Measurements from ENCODE around the gene RANBP10. TPM values are rescaled to one million over a fixed set of nuclear protein-coding genes. Genes with fewer than 3 reads are reported as not detected.

RANBP10 gene
- total and polyA plus RNA-seq, 2 experiments from 2014 or later, result 9.0 to 13.6 TPM

DNA sequence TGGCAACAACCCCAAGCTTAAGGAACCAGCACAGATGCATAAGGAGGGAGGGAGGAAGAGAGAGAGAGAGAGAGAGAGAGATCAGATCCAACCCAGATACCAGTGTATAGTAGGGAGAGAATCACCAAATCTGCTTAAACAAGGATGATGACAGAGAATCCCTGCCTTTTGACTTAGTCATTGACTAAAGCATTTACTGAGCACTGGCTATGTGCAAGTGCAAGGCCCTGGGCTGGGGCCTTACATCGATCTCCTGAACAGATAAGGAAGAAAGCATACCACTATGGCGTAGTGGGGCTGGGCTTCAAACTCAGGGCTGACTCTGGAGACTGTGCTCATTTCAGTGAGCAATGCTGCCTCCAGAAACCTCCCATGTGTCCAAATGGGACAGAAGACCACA is 16.2 kb upstream of the RANBP10 start:
- H3K4me1 ChIP-seq (ENCODE audit: insufficient read depth), result no peaks in the 10 kb centered on the region
- ATAC-seq (no peak), DNase-seq (ENCODE audit: low spot score) (no peak)
- peaks cover 13% of the 10 kb centered on the region for H3K4me1 Mint-ChIP-seq
- peaks cover 16% of the 10 kb centered on the region for H3K27me3 Mint-ChIP-seq (ENCODE audit: insufficient read depth, low read depth, poor library complexity)
- H2AFZ ChIP-seq, result no peak overlapping the region
- TF ChIP-seq EZH2 (IDR thresholded peaks at IDR 0.05; ENCODE audit: low read depth, unreplicated experiment) (no peak), EZH2phosphoT487 (IDR thresholded peaks at IDR 0.05; ENCODE audit: unreplicated experiment) (no peak), STAT1 (IDR thresholded peaks at IDR 0.05; ENCODE audit: unreplicated experiment) (no peak), ZNF114 (CRISPR knock-in tag; IDR thresholded peaks at IDR 0.05) (no peak), CREB1 (CRISPR knock-in tag; IDR thresholded peaks at IDR 0.05; ENCODE audit: low read depth) (no peak), ZNF331 (CRISPR knock-in tag; IDR thresholded peaks at IDR 0.05; ENCODE audit: low read depth) (no peak), POLR2AphosphoS5 (IDR thresholded peaks at IDR 0.05; ENCODE audit: low read depth) (no peak), JUNB (IDR thresholded peaks at IDR 0.05; ENCODE audit: unreplicated experiment) (no peak), NANOG (IDR thresholded peaks at IDR 0.05; ENCODE audit: borderline replicate concordance) (no peak)
- TF ChIP-seq, protein P1, sequence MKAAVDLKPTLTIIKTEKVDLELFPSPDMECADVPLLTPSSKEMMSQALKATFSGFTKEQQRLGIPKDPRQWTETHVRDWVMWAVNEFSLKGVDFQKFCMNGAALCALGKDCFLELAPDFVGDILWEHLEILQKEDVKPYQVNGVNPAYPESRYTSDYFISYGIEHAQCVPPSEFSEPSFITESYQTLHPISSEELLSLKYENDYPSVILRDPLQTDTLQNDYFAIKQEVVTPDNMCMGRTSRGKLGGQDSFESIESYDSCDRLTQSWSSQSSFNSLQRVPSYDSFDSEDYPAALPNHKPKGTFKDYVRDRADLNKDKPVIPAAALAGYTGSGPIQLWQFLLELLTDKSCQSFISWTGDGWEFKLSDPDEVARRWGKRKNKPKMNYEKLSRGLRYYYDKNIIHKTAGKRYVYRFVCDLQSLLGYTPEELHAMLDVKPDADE (IDR thresholded peaks at IDR 0.05), result no peak
- TF ChIP-seq, protein P2, sequence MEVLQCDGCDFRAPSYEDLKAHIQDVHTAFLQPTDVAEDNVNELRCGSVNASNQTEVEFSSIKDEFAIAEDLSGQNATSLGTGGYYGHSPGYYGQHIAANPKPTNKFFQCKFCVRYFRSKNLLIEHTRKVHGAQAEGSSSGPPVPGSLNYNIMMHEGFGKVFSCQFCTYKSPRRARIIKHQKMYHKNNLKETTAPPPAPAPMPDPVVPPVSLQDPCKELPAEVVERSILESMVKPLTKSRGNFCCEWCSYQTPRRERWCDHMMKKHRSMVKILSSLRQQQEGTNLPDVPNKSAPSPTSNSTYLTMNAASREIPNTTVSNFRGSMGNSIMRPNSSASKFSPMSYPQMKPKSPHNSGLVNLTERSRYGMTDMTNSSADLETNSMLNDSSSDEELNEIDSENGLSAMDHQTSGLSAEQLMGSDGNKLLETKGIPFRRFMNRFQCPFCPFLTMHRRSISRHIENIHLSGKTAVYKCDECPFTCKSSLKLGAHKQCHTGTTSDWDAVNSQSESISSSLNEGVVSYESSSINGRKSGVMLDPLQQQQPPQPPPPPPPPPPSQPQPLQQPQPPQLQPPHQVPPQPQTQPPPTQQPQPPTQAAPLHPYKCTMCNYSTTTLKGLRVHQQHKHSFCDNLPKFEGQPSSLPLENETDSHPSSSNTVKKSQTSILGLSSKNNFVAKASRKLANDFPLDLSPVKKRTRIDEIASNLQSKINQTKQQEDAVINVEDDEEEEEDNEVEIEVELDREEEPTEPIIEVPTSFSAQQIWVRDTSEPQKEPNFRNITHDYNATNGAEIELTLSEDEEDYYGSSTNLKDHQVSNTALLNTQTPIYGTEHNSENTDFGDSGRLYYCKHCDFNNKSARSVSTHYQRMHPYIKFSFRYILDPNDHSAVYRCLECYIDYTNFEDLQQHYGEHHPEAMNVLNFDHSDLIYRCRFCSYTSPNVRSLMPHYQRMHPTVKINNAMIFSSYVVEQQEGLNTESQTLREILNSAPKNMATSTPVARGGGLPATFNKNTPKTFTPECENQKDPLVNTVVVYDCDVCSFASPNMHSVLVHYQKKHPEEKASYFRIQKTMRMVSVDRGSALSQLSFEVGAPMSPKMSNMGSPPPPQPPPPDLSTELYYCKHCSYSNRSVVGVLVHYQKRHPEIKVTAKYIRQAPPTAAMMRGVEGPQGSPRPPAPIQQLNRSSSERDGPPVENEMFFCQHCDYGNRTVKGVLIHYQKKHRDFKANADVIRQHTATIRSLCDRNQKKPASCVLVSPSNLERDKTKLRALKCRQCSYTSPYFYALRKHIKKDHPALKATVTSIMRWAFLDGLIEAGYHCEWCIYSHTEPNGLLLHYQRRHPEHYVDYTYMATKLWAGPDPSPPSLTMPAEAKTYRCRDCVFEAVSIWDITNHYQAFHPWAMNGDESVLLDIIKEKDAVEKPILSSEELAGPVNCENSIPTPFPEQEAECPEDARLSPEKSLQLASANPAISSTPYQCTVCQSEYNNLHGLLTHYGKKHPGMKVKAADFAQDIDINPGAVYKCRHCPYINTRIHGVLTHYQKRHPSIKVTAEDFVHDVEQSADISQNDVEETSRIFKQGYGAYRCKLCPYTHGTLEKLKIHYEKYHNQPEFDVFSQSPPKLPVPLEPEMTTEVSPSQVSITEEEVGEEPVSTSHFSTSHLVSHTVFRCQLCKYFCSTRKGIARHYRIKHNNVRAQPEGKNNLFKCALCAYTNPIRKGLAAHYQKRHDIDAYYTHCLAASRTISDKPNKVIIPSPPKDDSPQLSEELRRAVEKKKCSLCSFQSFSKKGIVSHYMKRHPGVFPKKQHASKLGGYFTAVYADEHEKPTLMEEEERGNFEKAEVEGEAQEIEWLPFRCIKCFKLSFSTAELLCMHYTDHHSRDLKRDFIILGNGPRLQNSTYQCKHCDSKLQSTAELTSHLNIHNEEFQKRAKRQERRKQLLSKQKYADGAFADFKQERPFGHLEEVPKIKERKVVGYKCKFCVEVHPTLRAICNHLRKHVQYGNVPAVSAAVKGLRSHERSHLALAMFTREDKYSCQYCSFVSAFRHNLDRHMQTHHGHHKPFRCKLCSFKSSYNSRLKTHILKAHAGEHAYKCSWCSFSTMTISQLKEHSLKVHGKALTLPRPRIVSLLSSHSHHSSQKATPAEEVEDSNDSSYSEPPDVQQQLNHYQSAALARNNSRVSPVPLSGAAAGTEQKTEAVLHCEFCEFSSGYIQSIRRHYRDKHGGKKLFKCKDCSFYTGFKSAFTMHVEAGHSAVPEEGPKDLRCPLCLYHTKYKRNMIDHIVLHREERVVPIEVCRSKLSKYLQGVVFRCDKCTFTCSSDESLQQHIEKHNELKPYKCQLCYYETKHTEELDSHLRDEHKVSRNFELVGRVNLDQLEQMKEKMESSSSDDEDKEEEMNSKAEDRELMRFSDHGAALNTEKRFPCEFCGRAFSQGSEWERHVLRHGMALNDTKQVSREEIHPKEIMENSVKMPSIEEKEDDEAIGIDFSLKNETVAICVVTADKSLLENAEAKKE (CRISPR knock-in tag; IDR thresholded peaks at IDR 0.05), result no peak
- TF ChIP-seq, protein P3, sequence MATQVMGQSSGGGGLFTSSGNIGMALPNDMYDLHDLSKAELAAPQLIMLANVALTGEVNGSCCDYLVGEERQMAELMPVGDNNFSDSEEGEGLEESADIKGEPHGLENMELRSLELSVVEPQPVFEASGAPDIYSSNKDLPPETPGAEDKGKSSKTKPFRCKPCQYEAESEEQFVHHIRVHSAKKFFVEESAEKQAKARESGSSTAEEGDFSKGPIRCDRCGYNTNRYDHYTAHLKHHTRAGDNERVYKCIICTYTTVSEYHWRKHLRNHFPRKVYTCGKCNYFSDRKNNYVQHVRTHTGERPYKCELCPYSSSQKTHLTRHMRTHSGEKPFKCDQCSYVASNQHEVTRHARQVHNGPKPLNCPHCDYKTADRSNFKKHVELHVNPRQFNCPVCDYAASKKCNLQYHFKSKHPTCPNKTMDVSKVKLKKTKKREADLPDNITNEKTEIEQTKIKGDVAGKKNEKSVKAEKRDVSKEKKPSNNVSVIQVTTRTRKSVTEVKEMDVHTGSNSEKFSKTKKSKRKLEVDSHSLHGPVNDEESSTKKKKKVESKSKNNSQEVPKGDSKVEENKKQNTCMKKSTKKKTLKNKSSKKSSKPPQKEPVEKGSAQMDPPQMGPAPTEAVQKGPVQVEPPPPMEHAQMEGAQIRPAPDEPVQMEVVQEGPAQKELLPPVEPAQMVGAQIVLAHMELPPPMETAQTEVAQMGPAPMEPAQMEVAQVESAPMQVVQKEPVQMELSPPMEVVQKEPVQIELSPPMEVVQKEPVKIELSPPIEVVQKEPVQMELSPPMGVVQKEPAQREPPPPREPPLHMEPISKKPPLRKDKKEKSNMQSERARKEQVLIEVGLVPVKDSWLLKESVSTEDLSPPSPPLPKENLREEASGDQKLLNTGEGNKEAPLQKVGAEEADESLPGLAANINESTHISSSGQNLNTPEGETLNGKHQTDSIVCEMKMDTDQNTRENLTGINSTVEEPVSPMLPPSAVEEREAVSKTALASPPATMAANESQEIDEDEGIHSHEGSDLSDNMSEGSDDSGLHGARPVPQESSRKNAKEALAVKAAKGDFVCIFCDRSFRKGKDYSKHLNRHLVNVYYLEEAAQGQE (IDR thresholded peaks at IDR 0.05; ENCODE audit: unreplicated experiment), result no peak
- TF ChIP-seq, protein P4, sequence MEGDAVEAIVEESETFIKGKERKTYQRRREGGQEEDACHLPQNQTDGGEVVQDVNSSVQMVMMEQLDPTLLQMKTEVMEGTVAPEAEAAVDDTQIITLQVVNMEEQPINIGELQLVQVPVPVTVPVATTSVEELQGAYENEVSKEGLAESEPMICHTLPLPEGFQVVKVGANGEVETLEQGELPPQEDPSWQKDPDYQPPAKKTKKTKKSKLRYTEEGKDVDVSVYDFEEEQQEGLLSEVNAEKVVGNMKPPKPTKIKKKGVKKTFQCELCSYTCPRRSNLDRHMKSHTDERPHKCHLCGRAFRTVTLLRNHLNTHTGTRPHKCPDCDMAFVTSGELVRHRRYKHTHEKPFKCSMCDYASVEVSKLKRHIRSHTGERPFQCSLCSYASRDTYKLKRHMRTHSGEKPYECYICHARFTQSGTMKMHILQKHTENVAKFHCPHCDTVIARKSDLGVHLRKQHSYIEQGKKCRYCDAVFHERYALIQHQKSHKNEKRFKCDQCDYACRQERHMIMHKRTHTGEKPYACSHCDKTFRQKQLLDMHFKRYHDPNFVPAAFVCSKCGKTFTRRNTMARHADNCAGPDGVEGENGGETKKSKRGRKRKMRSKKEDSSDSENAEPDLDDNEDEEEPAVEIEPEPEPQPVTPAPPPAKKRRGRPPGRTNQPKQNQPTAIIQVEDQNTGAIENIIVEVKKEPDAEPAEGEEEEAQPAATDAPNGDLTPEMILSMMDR (conservative IDR thresholded peaks at IDR 0.05; ENCODE audit: low read depth in 2 of 2), result no peak
- no peaks in the 10 kb centered on the region for H3K79me2 ChIP-seq (replicated peaks; ENCODE audit: insufficient read depth)
- H3K4me3 ChIP-seq, result no peak overlapping the region
- no peak overlapping the region for H3K27ac ChIP-seq (ENCODE audit: low read depth)
- no peaks in the 10 kb centered on the region for H3F3A ChIP-seq (replicated peaks; ENCODE audit: low read depth)
- no peaks in the 10 kb centered on the region; the same call in 2 of the 3 replicates for H3K9me3 Mint-ChIP-seq
- no peaks in the 10 kb centered on the region for H3K27me3 ChIP-seq (ENCODE audit: insufficient read depth)
- H3K27ac Mint-ChIP-seq, result no peak overlapping the region
- no peaks in the 10 kb centered on the region for H4K20me1 ChIP-seq (replicated peaks; ENCODE audit: insufficient read depth)
- no peaks in the 10 kb centered on the region; the same call in 1 of the 2 replicates for H3K36me3 ChIP-seq (ENCODE audit: insufficient read depth)
- H3K9me2 ChIP-seq (ENCODE audit: insufficient read depth), result no peaks in the 10 kb centered on the region
- no peak overlapping the region for H3K4me2 ChIP-seq
- H3K36me3 Mint-ChIP-seq (ENCODE audit: low read depth), result peaks cover 13% of the 10 kb centered on the region
- H3K4me3 Mint-ChIP-seq, result no peak overlapping the region
